ENCODE data around the gene ZNF385B.
A peak's percentile ranks its signal among the peaks of the same experiment; 100 is the strongest.

ZNF385B gene

DNA sequence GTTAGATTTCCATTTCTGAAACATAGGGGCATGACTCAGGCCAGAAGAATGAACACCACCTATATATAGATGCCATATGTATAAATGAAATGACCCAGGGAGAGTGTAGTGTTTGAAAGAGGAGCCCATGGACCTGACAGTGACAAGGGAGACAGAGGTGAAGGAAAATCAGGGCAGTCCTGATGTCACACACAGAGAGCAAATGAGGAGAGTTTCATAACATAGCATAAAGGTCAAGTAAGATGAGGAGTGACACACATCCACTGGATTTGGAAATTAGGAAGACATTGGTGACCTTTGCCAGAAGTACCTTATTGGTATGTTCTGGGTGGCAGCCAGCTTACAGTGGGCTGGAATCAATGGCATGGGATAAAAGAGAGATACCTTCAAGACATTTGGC, 276.7 kb downstream of the ZNF385B start:
- no peak overlapping the region for H3K4ac ChIP-seq (ENCODE audit: low read depth in 1 of 2, low read length in 2 of 2)
- H3K4me1 ChIP-seq (ENCODE audit: control insufficient read depth, insufficient read depth, low read depth, low read length), result no peaks in the 10 kb centered on the region
- H2BK120ac ChIP-seq (ENCODE audit: low read depth, low read length), result no peak overlapping the region
- H2AFZ ChIP-seq (ENCODE audit: low read depth, low read length), result no peak overlapping the region
- H2BK12ac ChIP-seq (ENCODE audit: low read length in 2 of 2), result no peak overlapping the region
- no peak overlapping the region for H3K18ac ChIP-seq (ENCODE audit: low read depth in 1 of 2, low read length in 2 of 2)
- DNase-seq, result no peak
- no peak overlapping the region for H4K8ac ChIP-seq (ENCODE audit: low read length)
- no peak overlapping the region for H3K4me2 ChIP-seq (ENCODE audit: low read length, poor library complexity, severe bottlenecking)
- H2BK5ac ChIP-seq (ENCODE audit: low read depth, low read length, poor library complexity, severe bottlenecking), result no peak overlapping the region
- H3K9me3 ChIP-seq (ENCODE audit: control insufficient read depth, low read length), result no peaks in the 10 kb centered on the region
- no peaks in the 10 kb centered on the region for H3K36me3 ChIP-seq (ENCODE audit: control insufficient read depth in 1 of 2, insufficient read depth in 2 of 2, low read depth in 1 of 2, low read length in 2 of 2)
- no peaks in the 10 kb centered on the region for H3K79me1 ChIP-seq (replicated peaks; ENCODE audit: low read length, poor library complexity, severe bottlenecking)
- H3K9ac ChIP-seq (ENCODE audit: low read length), result no peak overlapping the region
- H3K27me3 ChIP-seq (ENCODE audit: control insufficient read depth in 1 of 2, insufficient read depth in 1 of 2, low read length in 2 of 2), result no peaks in the 10 kb centered on the region
- no peak overlapping the region for H3K27ac ChIP-seq (ENCODE audit: low read length, poor library complexity, severe bottlenecking)
- H2AK5ac ChIP-seq (ENCODE audit: low read length, severe bottlenecking), result no peak overlapping the region
- no peak overlapping the region for H3K14ac ChIP-seq (ENCODE audit: low read length in 2 of 2)
- H2BK15ac ChIP-seq (ENCODE audit: low read depth, poor library complexity, severe bottlenecking), result no peak overlapping the region
- H3K23ac ChIP-seq (ENCODE audit: low read length in 2 of 2), result no peak overlapping the region
- H4K91ac ChIP-seq (ENCODE audit: low read length), result no peak overlapping the region
- no peak overlapping the region for H3K4me3 ChIP-seq (ENCODE audit: insufficient read depth in 1 of 2, low read depth in 1 of 2, low read length in 2 of 2)

DNA sequence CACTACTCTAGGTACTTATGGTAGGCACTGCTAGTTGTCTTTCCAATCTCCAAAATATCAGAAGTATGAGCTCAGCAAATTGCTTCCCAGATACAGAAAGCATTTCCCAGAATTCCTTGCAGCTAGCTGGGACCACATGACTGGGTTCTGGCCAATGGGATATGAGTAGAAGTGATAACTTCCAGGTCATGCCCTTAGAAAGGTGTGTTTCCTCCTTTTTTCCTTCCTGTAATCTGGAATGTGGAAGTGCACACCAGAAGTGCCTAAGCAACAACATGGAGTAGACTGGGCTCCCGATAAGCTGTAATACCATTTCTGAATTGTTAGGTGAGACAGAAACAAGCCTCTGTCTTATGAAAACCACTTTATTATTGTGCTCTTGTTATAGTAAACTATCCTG, 279.8 kb downstream of the ZNF385B start:
- no peaks in the 10 kb centered on the region for H3K79me1 ChIP-seq (replicated peaks; ENCODE audit: low read length, poor library complexity, severe bottlenecking)
- no peak for DNase-seq
- H3K36me3 ChIP-seq (ENCODE audit: control insufficient read depth in 1 of 2, insufficient read depth in 2 of 2, low read depth in 1 of 2, low read length in 2 of 2), result no peaks in the 10 kb centered on the region
- H3K27me3 ChIP-seq (ENCODE audit: control insufficient read depth in 1 of 2, insufficient read depth in 1 of 2, low read length in 2 of 2), result no peaks in the 10 kb centered on the region
- no peak overlapping the region for H3K23ac ChIP-seq (ENCODE audit: low read length in 2 of 2)
- no peak overlapping the region for H2BK120ac ChIP-seq (ENCODE audit: low read depth, low read length)
- H3K27ac ChIP-seq (ENCODE audit: low read length, poor library complexity, severe bottlenecking), result no peak overlapping the region
- no peaks in the 10 kb centered on the region for H3K9me3 ChIP-seq (ENCODE audit: control insufficient read depth, low read length)
- no peak overlapping the region for H2BK12ac ChIP-seq (ENCODE audit: low read length in 2 of 2)
- H3K4me1 ChIP-seq (ENCODE audit: control insufficient read depth, insufficient read depth, low read depth, low read length), result no peaks in the 10 kb centered on the region
- no peak overlapping the region for H4K91ac ChIP-seq (ENCODE audit: low read length)
- no peak overlapping the region for H3K4me2 ChIP-seq (ENCODE audit: low read length, poor library complexity, severe bottlenecking)
- no peak overlapping the region for H4K8ac ChIP-seq (ENCODE audit: low read length)
- H3K4me3 ChIP-seq (ENCODE audit: insufficient read depth in 1 of 2, low read depth in 1 of 2, low read length in 2 of 2), result no peak overlapping the region
- WGBS, result no CpG with 5 or more reads among the region's 1 CpG
- H2AK5ac ChIP-seq (ENCODE audit: low read length, severe bottlenecking), result peak overlapping the region; percentile 49
- no peak overlapping the region for H3K18ac ChIP-seq (ENCODE audit: low read depth in 1 of 2, low read length in 2 of 2)
- H2AFZ ChIP-seq (ENCODE audit: low read depth, low read length), result no peak overlapping the region
- no peak overlapping the region for H3K9ac ChIP-seq (ENCODE audit: low read length)
- no peak overlapping the region for H2BK15ac ChIP-seq (ENCODE audit: low read depth, poor library complexity, severe bottlenecking)
- H2BK5ac ChIP-seq (ENCODE audit: low read depth, low read length, poor library complexity, severe bottlenecking), result no peak overlapping the region
- no peak overlapping the region for H3K14ac ChIP-seq (ENCODE audit: low read length in 2 of 2)
- no peak overlapping the region for H3K4ac ChIP-seq (ENCODE audit: low read depth in 1 of 2, low read length in 2 of 2)

DNA sequence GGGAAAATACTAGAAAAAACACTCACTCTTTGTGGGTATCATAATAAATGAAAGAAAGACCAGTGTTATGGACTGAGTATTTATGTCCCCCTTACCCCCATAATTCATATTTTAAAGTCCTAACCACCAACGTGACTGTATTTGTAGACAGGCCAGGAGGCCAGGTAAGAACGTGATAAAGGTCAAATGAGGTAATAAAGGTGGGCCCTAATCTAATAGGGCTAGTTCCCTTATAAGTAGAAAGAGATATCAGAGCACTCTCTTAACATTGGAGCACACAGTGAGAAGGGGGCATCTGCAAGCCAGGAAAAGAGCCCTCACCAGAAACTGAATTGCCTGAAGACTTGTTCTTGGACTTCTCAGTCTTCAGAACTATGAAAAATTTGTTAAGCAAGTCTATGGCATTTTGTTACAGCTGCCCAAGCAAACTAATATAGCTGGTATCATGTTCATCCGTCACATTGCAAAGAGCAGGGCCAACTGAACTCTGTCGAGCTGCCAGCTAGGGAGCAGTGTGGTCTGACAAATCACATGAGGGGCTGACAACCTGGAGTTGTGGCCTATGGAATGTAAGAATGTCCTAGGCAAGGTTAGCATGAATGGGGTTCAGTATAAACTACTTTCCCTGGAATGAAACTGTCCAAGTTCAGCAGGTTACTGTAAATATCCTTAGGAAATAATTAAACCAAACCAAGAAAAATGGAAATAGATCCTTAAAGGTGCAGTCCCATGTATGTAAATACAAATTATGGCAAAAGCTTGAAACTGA, 280.9 kb downstream of the ZNF385B start:
- Histone ChIP-seq H3K79me1 (replicated peaks; ENCODE audit: low read length, poor library complexity, severe bottlenecking) (no peaks in the 10 kb centered on the region), H2AFZ (ENCODE audit: low read depth, low read length) (no peak overlapping the region), H3K27ac (ENCODE audit: low read length, poor library complexity, severe bottlenecking) (peak overlapping the region; percentile 95), H2BK5ac (ENCODE audit: low read depth, low read length, poor library complexity, severe bottlenecking) (peak overlapping the region; percentile 84), H3K9ac (ENCODE audit: low read length) (no peak overlapping the region), H2AK5ac (ENCODE audit: low read length, severe bottlenecking) (peak overlapping the region; percentile 81), H2BK120ac (ENCODE audit: low read depth, low read length) (no peak overlapping the region), H4K8ac (ENCODE audit: low read length) (no peak overlapping the region), H2BK12ac (ENCODE audit: low read length in 2 of 2) (no peak overlapping the region), H3K23ac (ENCODE audit: low read length in 2 of 2) (no peak overlapping the region), H3K14ac (ENCODE audit: low read length in 2 of 2) (no peak overlapping the region), H3K18ac (ENCODE audit: low read depth in 1 of 2, low read length in 2 of 2) (no peak overlapping the region), H3K4me2 (ENCODE audit: low read length, poor library complexity, severe bottlenecking) (peak overlapping the region; percentile 50), H3K27me3 (ENCODE audit: control insufficient read depth in 1 of 2, insufficient read depth in 1 of 2, low read length in 2 of 2) (no peaks in the 10 kb centered on the region), H2BK15ac (ENCODE audit: low read depth, poor library complexity, severe bottlenecking) (no peak overlapping the region), H3K4me1 (ENCODE audit: control insufficient read depth, insufficient read depth, low read depth, low read length) (no peaks in the 10 kb centered on the region), H3K36me3 (ENCODE audit: control insufficient read depth in 1 of 2, insufficient read depth in 2 of 2, low read depth in 1 of 2, low read length in 2 of 2) (no peaks in the 10 kb centered on the region), H4K91ac (ENCODE audit: low read length) (no peak overlapping the region), H3K4me3 (ENCODE audit: insufficient read depth in 1 of 2, low read depth in 1 of 2, low read length in 2 of 2) (no peak overlapping the region), H3K9me3 (ENCODE audit: control insufficient read depth, low read length) (no peaks in the 10 kb centered on the region), H3K4ac (ENCODE audit: low read depth in 1 of 2, low read length in 2 of 2) (no peak overlapping the region)
- DNase-seq, result no peak
- 53% methylated on average over 3 of the region's 4 CpGs for WGBS

DNA sequence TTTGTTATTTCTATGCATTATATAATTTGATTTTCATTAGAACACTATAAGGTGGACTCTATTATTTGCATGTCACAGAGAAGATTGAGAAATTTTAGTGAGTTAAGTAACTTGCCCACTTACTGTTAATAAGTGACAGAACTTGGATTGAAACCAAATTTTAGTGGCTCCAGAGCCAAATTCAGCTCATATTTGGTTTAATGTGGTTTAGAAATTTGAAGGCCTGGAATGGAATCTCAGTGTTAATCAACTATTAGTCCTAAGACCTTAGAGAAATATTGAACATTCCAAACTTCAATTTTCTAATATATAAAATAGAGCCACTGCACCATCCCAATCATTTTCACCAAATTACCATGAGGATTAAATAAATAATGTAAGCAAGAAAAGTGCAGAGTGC, 281.6 kb downstream of the ZNF385B start:
- Histone ChIP-seq H2AFZ (ENCODE audit: low read depth, low read length) (no peak overlapping the region), H3K36me3 (ENCODE audit: control insufficient read depth in 1 of 2, insufficient read depth in 2 of 2, low read depth in 1 of 2, low read length in 2 of 2) (no peaks in the 10 kb centered on the region), H3K27me3 (ENCODE audit: control insufficient read depth in 1 of 2, insufficient read depth in 1 of 2, low read length in 2 of 2) (no peaks in the 10 kb centered on the region), H3K23ac (ENCODE audit: low read length in 2 of 2) (no peak overlapping the region), H2AK5ac (ENCODE audit: low read length, severe bottlenecking) (no peak overlapping the region), H2BK15ac (ENCODE audit: low read depth, poor library complexity, severe bottlenecking) (no peak overlapping the region), H3K4me2 (ENCODE audit: low read length, poor library complexity, severe bottlenecking) (no peak overlapping the region), H3K79me1 (replicated peaks; ENCODE audit: low read length, poor library complexity, severe bottlenecking) (no peaks in the 10 kb centered on the region), H3K9me3 (ENCODE audit: control insufficient read depth, low read length) (no peaks in the 10 kb centered on the region), H3K14ac (ENCODE audit: low read length in 2 of 2) (no peak overlapping the region), H2BK120ac (ENCODE audit: low read depth, low read length) (no peak overlapping the region), H4K91ac (ENCODE audit: low read length) (no peak overlapping the region), H3K4me1 (ENCODE audit: control insufficient read depth, insufficient read depth, low read depth, low read length) (no peaks in the 10 kb centered on the region), H2BK12ac (ENCODE audit: low read length in 2 of 2) (no peak overlapping the region), H3K9ac (ENCODE audit: low read length) (no peak overlapping the region), H3K27ac (ENCODE audit: low read length, poor library complexity, severe bottlenecking) (peak overlapping the region; percentile 95), H3K18ac (ENCODE audit: low read depth in 1 of 2, low read length in 2 of 2) (no peak overlapping the region), H3K4me3 (ENCODE audit: insufficient read depth in 1 of 2, low read depth in 1 of 2, low read length in 2 of 2) (no peak overlapping the region), H4K8ac (ENCODE audit: low read length) (no peak overlapping the region), H2BK5ac (ENCODE audit: low read depth, low read length, poor library complexity, severe bottlenecking) (no peak overlapping the region), H3K4ac (ENCODE audit: low read depth in 1 of 2, low read length in 2 of 2) (no peak overlapping the region)
- DNase-seq, result no peak
